Esophagus muscularis mucosa (tissue), 4 donors: ENCODE data around the gene ZNF202. TPM values are rescaled to one million over a fixed set of nuclear protein-coding genes. Genes with fewer than 3 reads are reported as not detected.
"Not testable (repeated sequence)": the region's sequence is repeated elsewhere in the genome, so short reads cannot be mapped to it uniquely, and the experiment has no call there.

Source experiments
- DNase-seq: peaks from one replicate; pipeline ENCODE4 v3.0.0-alpha.2; 2017; ENCODE audit errors: extremely low spot score
- H3K27ac ChIP-seq, 4 donors: fragments of 200-600 bp; sonication (generic); replicated peaks in 1 of 4; 1 replicate in 3 of 4; 2 replicates in 1 of 4; pipeline ENCODE4 v1.5.1; 2016 to 2019; ENCODE audit warnings: mild to moderate bottlenecking in 1 of 4
- H3K27me3 ChIP-seq, 4 donors: fragments of 200-600 bp; sonication (generic); one replicate each; pipeline versions ENCODE4 v1.5.1 to v1.6.0; 2016 to 2019
- H3K36me3 ChIP-seq, 4 donors: fragments of 200-600 bp; sonication (generic); one replicate each; pipeline ENCODE4 v1.5.1; 2016 to 2019
- H3K4me1 ChIP-seq, 4 donors: fragments of 200-600 bp; sonication (generic); one replicate each; pipeline ENCODE4 v1.5.1; 2016 to 2019
- H3K4me3 ChIP-seq, 4 donors: fragments of 200-600 bp; sonication (generic); 1 replicate in 2 of 4; 2 replicates in 2 of 4; pipeline ENCODE4 v1.5.1; 2016 to 2019; ENCODE audit warnings: mild to moderate bottlenecking in 4 of 4, moderate library complexity in 1 of 4
- H3K9me3 ChIP-seq, 4 donors: fragments of 200-600 bp; sonication (generic); 1 replicate in 3 of 4; 2 replicates in 1 of 4; pipeline ENCODE4 v1.5.1; 2016 to 2019
- EP300 ChIP-seq: sonication (generic); formaldehyde crosslinking; IDR thresholded peaks from one replicate; pipeline ENCODE4 v1.6.1; 2017; ENCODE audit warnings: antibody characterized with exemption
- POLR2A ChIP-seq: fragments of 450-650 bp; IDR thresholded peaks from one replicate; pipeline ENCODE4 v1.6.1; 2017; ENCODE audit warnings: antibody characterized with exemption, moderate library complexity, mild to moderate bottlenecking, low read depth
- POLR2AphosphoS5 ChIP-seq, 2 donors: sonication (generic); formaldehyde crosslinking; IDR thresholded peaks; one replicate each; pipeline ENCODE4 v1.6.1; 2017; ENCODE audit warnings: antibody characterized with exemption in 2 of 2
- WGBS: methylation state at CpG from one replicate; pipeline ENCODE4 v1.1.5; 2018; 5-methylcytosine and 5-hydroxymethylcytosine counted together
- intact Hi-C: fragments of 100-400 bp; cut with DNase I; formaldehyde crosslinking; loops from one replicate; pipeline ENCODE4 v1.15.1; 2023
- total RNA-seq, 4 donors: library from RNA; depleted of rRNA; stranded (reverse); fragments of >200 nt; gene quantifications; one replicate each; pipeline versions ENCODE4 v1.1.0 to v1.2.1, GENCODE V29; 2016
- TF ChIP-seq, protein P1 (sequence below), 3 experiments: fragments of 200-600 bp in 2 of 3; fragments of 450-650 bp in 1 of 3; sonication (generic) in 2 of 3; IDR thresholded peaks; one replicate each; pipeline ENCODE4 v1.5.1; 2017 to 2019; ENCODE audit warnings: antibody characterized with exemption in 3 of 3, mild to moderate bottlenecking in 2 of 3, moderate library complexity in 1 of 3

ZNF202 gene
- total RNA-seq, 4 donors from 2014 or later: 4.4 to 8.6 (median 7.4) TPM

GRCh38 chr11:123754101-123754568 is 12.7 kb upstream of the ZNF202 start, which contains the start of gene OR6X1:
Gene OR6X1, minus strand, starts transcription at chr11:123754518. Its CDS starts 0 bp downstream, at chr11:123754518.
- H3K27ac ChIP-seq: no peak within 1 kb of the TSS
- intact Hi-C loops: no loop called here
- no peak within 1 kb of the TSS for H3K4me3 ChIP-seq
- TF ChIP-seq EP300 (no peak), POLR2AphosphoS5 (IDR thresholded peaks at IDR 0.05) (no peak), POLR2A (no peak)
- TF ChIP-seq, protein P1, sequence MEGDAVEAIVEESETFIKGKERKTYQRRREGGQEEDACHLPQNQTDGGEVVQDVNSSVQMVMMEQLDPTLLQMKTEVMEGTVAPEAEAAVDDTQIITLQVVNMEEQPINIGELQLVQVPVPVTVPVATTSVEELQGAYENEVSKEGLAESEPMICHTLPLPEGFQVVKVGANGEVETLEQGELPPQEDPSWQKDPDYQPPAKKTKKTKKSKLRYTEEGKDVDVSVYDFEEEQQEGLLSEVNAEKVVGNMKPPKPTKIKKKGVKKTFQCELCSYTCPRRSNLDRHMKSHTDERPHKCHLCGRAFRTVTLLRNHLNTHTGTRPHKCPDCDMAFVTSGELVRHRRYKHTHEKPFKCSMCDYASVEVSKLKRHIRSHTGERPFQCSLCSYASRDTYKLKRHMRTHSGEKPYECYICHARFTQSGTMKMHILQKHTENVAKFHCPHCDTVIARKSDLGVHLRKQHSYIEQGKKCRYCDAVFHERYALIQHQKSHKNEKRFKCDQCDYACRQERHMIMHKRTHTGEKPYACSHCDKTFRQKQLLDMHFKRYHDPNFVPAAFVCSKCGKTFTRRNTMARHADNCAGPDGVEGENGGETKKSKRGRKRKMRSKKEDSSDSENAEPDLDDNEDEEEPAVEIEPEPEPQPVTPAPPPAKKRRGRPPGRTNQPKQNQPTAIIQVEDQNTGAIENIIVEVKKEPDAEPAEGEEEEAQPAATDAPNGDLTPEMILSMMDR (IDR thresholded peaks at IDR 0.05): no peak
- no peaks in the 10 kb centered on the region for H3K36me3 ChIP-seq
- no peaks in the 10 kb centered on the region for H3K4me1 ChIP-seq
- DNase-seq: no peak
- H3K27me3 ChIP-seq: peaks cover 0 to 5% (median 0%) of the 10 kb centered on the region in 4 donors
- no peaks in the 10 kb centered on the region for H3K9me3 ChIP-seq
- WGBS: 84% methylated on average over 3 of the region's 3 CpGs

DNA sequence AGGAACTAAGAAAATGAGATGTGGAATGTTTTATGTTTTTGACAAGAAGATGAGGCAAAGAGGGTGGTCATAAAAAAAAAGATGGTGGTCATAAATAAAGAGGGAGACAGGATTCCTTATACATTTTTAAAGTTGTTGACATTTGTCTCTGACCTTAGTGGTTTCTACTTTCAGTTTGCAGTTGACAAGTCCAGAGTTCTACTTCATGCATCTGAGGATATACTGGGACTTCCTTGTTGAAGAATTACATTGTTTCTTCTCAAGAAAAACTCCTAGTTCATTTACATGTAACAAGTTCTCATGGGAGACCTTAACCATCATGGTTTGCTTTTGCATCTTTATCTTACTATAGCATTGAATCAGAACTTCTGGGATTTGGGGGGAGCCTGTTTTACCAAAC is 11.7 kb upstream of the ZNF202 start:
- no peak for DNase-seq
- H3K27ac ChIP-seq: no peak overlapping the region
- no peaks in the 10 kb centered on the region for H3K4me1 ChIP-seq
- intact Hi-C loops: no loop called here
- TF ChIP-seq, protein P1 (IDR thresholded peaks at IDR 0.05): no peak
- no peak for TF ChIP-seq EP300
- no peak for TF ChIP-seq POLR2A
- no peak for TF ChIP-seq POLR2AphosphoS5 (IDR thresholded peaks at IDR 0.05)
- H3K27me3 ChIP-seq: peaks cover 0 to 5% (median 0%) of the 10 kb centered on the region in 4 donors
- H3K36me3 ChIP-seq: no peaks in the 10 kb centered on the region
- H3K4me3 ChIP-seq: no peak overlapping the region
- no peaks in the 10 kb centered on the region for H3K9me3 ChIP-seq

DNA sequence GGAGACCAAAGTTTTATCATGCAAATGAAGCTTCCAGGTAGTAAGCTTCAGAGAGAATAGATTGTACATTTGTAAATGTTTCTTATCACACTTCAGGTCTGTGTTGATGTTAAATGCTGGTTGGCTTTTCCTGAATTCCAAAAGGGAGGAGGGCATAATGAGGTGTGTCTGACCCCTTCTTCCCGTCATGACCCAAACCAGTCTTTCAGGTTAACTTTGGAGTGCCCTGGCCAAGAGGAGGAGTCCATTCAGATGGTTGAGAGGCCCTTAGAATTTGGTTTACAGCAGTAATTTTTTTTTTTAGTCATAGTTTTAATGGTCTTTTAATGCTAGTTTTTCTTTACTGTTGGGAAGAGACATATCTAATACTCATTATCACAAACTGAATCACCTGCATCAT is 10.3 kb upstream of the ZNF202 start:
- intact Hi-C loops: no loop called here

DNA sequence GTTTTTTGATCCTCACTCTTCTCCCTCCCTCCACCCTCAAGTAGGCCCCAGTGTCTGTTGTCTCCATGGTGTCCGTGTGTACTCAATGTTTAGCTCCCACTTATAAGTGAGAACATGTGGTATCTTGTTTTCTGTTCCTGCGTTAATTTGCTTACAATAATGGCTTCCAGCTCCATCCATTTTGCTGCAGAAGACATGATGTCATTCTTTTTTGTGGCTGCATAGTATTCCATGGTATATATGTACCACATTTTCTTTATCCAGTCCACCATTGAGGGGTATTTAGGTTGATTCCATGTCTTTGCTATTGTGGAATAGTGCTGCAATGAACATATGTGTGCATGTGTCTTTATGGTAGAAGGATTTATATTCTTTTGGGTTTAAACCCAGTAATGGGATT is 6.9 kb upstream of the ZNF202 start:
- H3K27me3 ChIP-seq, H3K4me1 ChIP-seq, DNase-seq, H3K27ac ChIP-seq, H3K9me3 ChIP-seq, H3K36me3 ChIP-seq, intact Hi-C loops, H3K4me3 ChIP-seq: not testable (repeated sequence)
- WGBS: 94% methylated on average over 2 of the region's 2 CpGs

More for the DNA sequence above, 10.3 kb upstream of the ZNF202 start:
- H3K4me1 ChIP-seq: no peaks in the 10 kb centered on the region
- TF ChIP-seq POLR2A (no peak), EP300 (no peak), POLR2AphosphoS5 (IDR thresholded peaks at IDR 0.05) (no peak)
- TF ChIP-seq, protein P1 (IDR thresholded peaks at IDR 0.05): no peak
- no peak overlapping the region for H3K27ac ChIP-seq
- WGBS: 38% methylated on average over 1 of the region's 1 CpG
- no peak overlapping the region for H3K4me3 ChIP-seq
- DNase-seq: no peak
- H3K9me3 ChIP-seq: no peaks in the 10 kb centered on the region
- H3K27me3 ChIP-seq: peaks cover 0 to 5% (median 0%) of the 10 kb centered on the region in 4 donors
- H3K36me3 ChIP-seq: no peaks in the 10 kb centered on the region

DNA sequence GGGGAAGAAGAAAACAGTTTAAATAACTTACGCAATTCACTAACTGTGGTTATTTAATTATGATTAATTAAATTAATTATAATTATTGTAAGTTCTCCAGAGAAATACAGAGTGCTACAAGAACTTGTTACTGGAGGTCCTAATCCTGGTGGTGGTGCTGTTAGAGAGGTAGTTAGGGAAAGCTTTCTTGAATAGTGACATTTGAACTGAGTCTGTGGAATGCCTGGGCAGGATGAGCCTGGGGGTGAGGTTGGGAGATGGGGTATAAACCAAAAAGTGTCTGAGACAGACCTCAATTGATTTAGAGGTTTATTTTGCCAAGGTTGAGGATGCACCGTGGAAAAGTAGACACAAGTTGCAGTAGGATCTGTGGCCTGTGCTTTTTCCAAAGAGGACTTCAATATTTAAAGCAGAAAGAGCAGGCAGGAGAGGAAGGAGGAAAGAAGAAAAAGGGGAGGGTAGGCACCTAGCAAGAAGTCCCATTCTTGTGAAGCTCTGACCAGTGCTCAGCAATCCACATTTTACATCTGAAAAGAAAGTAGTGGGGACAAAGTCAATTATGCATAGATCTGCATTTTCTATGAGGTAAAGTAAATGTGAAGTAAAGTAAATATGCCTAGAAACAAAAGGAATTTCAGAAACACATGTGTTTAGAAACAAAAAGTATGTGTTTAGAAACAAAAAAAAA is 4.4 kb upstream of the ZNF202 start:
- no peak overlapping the region for H3K27ac ChIP-seq
- 73% methylated on average over 2 of the region's 2 CpGs for WGBS
- no peaks in the 10 kb centered on the region for H3K9me3 ChIP-seq
- H3K4me1 ChIP-seq: peaks cover 7 to 11% (median 9%) of the 10 kb centered on the region in 4 donors
- intact Hi-C loops: no loop called here
- TF ChIP-seq POLR2AphosphoS5 (IDR thresholded peaks at IDR 0.05): no peak
- TF ChIP-seq EP300: no peak
- no peak for TF ChIP-seq POLR2A
- TF ChIP-seq, protein P1 (IDR thresholded peaks at IDR 0.05): no peak
- H3K36me3 ChIP-seq: no peaks in the 10 kb centered on the region
- H3K27me3 ChIP-seq: no peaks in the 10 kb centered on the region
- no peak for DNase-seq
- no peak overlapping the region for H3K4me3 ChIP-seq
